CD8-positive, alpha-beta memory T cell (primary cell): ENCODE results near the gene EPHX1. TPM values are rescaled to one million over a fixed set of nuclear protein-coding genes. Genes with fewer than 3 reads are reported as not detected.
A peak's percentile ranks its signal among the peaks of the same experiment; 100 is the strongest.

Experiments
- CTCF ChIA-PET: fragments of 350-600 bp; sonication (Branson Sonifier 250); formaldehyde crosslinking; loops from one replicate; lab custom pipeline; 2021; ENCODE audit warnings: antibody characterized with exemption; lab: Charles Lee
- POLR2A ChIA-PET: fragments of 350-600 bp; sonication (Branson Sonifier 250); formaldehyde crosslinking; loops from one replicate; lab custom pipeline; 2021; ENCODE audit warnings: antibody characterized with exemption; lab: Charles Lee
- DNase-seq, 5 donors: peaks; one replicate each; pipeline versions ENCODE4 v3.0.0 to v3.0.0-alpha.2; 2020 to 2022; ENCODE audit warnings: mixed read lengths in 1 of 5
- H3K27ac ChIP-seq: one replicate; pipeline ENCODE4 v1.7.0; 2013; ENCODE audit warnings: low read depth, mild to moderate bottlenecking, low read length, moderate library complexity
- H3K27me3 ChIP-seq: 2 replicates; pipeline ENCODE4 v1.7.0; 2013; ENCODE audit warnings: low read length, mild to moderate bottlenecking; ENCODE audit not compliant: insufficient read depth, poor library complexity, severe bottlenecking
- H3K36me3 ChIP-seq: 2 replicates; pipeline ENCODE4 v1.7.0; 2013; ENCODE audit warnings: mild to moderate bottlenecking, low read length, moderate library complexity; ENCODE audit not compliant: insufficient read depth
- H3K4me1 ChIP-seq: 2 replicates; pipeline ENCODE4 v1.7.0; 2013; ENCODE audit warnings: mild to moderate bottlenecking, low read length, moderate library complexity; ENCODE audit not compliant: insufficient read depth
- H3K4me3 ChIP-seq: 2 replicates; pipeline ENCODE4 v1.7.0; 2013; ENCODE audit warnings: mild to moderate bottlenecking, low read length
- H3K9me3 ChIP-seq: 2 replicates; pipeline ENCODE4 v1.7.0; 2013; ENCODE audit warnings: mild to moderate bottlenecking, low read length
- H3K27ac Mint-ChIP-seq, 8 donors: one replicate each; pipeline ENCODE4 v1.8.0; 2020 to 2021; ENCODE audit warnings: mixed read lengths in 8 of 8, mild to moderate bottlenecking in 6 of 8, inconsistent platforms in 3 of 8, moderate library complexity in 3 of 8
- H3K27me3 Mint-ChIP-seq, 2 donors: one replicate each; pipeline ENCODE4 v1.8.0; 2020 to 2021; ENCODE audit warnings: mixed read lengths in 2 of 2, mild to moderate bottlenecking in 1 of 2, moderate library complexity in 1 of 2
- H3K36me3 Mint-ChIP-seq, 3 donors: one replicate each; pipeline ENCODE4 v1.8.0; 2020 to 2021; ENCODE audit warnings: mixed read lengths in 3 of 3, inconsistent platforms in 1 of 3, mild to moderate bottlenecking in 1 of 3
- H3K4me1 Mint-ChIP-seq, 3 donors: one replicate each; pipeline ENCODE4 v1.8.0; 2020 to 2021; ENCODE audit warnings: mixed read lengths in 3 of 3, inconsistent platforms in 1 of 3, mild to moderate bottlenecking in 1 of 3
- H3K4me3 Mint-ChIP-seq, 7 donors: one replicate each; pipeline ENCODE4 v1.8.0; 2020 to 2021; ENCODE audit warnings: mixed read lengths in 7 of 7, mild to moderate bottlenecking in 6 of 7, moderate library complexity in 4 of 7, inconsistent platforms in 2 of 7
- H3K9me3 Mint-ChIP-seq, 5 donors: one replicate each; pipeline ENCODE4 v1.8.0; 2020 to 2022; ENCODE audit warnings: mixed read lengths in 5 of 5, mild to moderate bottlenecking in 3 of 5, moderate library complexity in 2 of 5, inconsistent platforms in 1 of 5
- polyA plus RNA-seq: library from polyadenylated mRNA; unstranded; fragments of 300-500 nt; fragmentation: Illumina TruSeq; gene quantifications from one replicate; pipeline ENCODE4 v1.2.3, GENCODE V29; 2021
- total RNA-seq, 2 experiments: library from RNA; stranded (reverse); gene quantifications; one replicate each; pipeline ENCODE4 v1.2.3, GENCODE V29; 2021

Gene EPHX1
- total and polyA plus RNA-seq, 3 experiments from 2014 or later: 1.8 to 3.0 (median 2.2) TPM

DNA sequence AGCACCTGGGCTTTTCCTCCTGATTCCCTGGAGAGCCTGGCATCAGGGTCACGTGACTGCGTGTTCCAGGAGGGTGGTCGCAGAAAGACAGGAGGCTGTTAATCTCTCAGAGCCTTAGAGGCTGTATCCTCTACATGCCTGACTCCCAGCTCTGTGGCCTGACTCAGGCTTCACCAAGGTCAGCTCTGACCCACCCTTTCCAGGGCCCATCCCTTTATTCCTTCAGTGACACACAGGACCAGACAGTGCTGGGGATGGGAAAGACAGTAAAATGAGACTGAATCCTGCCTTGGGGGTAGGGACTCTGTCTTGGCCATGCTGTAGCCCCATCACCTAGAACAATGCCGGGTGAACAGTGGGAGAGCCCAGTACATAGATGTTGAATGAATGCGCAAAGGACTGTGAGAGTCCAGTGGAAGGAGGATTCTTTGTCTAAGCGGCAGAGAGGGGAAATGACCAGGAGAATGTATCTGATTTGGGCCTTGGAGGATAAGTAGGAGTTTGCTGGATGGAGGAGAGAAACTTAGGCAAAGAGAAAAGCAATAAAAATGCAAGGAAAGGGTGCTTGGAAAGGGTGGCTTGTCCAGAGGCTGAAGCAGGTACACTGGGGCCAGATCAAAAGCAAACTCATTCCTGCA lies 33.0 kb downstream of the EPHX1 start:
- DNase-seq: no peak
- Histone ChIP-seq H3K9me3 (no peaks in the 10 kb centered on the region), H3K4me3 (no peak overlapping the region), H3K36me3 (peaks cover 12% of the 10 kb centered on the region), H3K4me1 (peaks cover 18% of the 10 kb centered on the region), H3K27me3 (no peaks in the 10 kb centered on the region), H3K27ac (no peak overlapping the region)
- ChIA-PET CTCF (no interaction called here), POLR2A (interaction anchor here (0.7 kb wide), 1 partner anchor 10 kb away, joined by 3 read pairs; no protein-coding TSS in a partner anchor)
- peak overlapping the region; percentile 55 to 95 (median 68) for H3K27ac Mint-ChIP-seq
- peaks cover 0 to 23% (median 3%) of the 10 kb centered on the region in 3 donors for H3K36me3 Mint-ChIP-seq
- H3K4me3 Mint-ChIP-seq: no peak overlapping the region
- H3K9me3 Mint-ChIP-seq: no peaks in the 10 kb centered on the region
- no peaks in the 10 kb centered on the region for H3K27me3 Mint-ChIP-seq
- H3K4me1 Mint-ChIP-seq: peaks cover 34 to 64% (median 47%) of the 10 kb centered on the region in 3 donors

DNA sequence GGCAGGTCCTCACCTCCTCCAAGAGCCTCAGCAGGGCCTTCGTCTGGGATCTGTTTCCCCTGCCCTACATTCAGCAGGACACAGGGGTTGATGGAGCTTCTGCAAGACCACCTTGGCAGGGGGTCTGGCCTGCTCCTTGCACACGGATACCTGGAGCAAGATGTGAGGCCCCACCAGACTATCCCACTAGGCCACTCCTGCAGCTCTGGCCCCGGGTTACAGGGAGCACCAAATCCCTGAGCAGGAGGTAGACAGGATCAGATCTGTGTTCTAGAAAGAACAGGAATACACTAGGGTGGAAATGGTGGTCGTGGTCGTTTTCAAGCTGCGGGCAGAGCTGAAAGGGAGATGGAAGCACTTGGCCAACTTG lies 33.5 kb downstream of the EPHX1 start:
- Histone ChIP-seq H3K27ac (no peak overlapping the region), H3K4me1 (peaks cover 23% of the 10 kb centered on the region), H3K27me3 (no peaks in the 10 kb centered on the region), H3K4me3 (no peak overlapping the region), H3K9me3 (no peaks in the 10 kb centered on the region), H3K36me3 (peaks cover 12% of the 10 kb centered on the region)
- no peak for DNase-seq
- H3K4me1 Mint-ChIP-seq: peaks cover 39 to 69% (median 52%) of the 10 kb centered on the region in 3 donors
- peak overlapping the region in 6 of 8 donors; percentile 13 to 95 (median 66) for H3K27ac Mint-ChIP-seq
- CTCF ChIA-PET: no interaction called here
- H3K4me3 Mint-ChIP-seq: no peak overlapping the region
- POLR2A ChIA-PET: interaction anchor here (0.6 kb wide), 1 partner anchor 25 kb away, joined by 7 read pairs; no protein-coding TSS in a partner anchor
- no peaks in the 10 kb centered on the region for H3K9me3 Mint-ChIP-seq
- peaks cover 0 to 28% (median 4%) of the 10 kb centered on the region in 3 donors for H3K36me3 Mint-ChIP-seq
- H3K27me3 Mint-ChIP-seq: no peaks in the 10 kb centered on the region

DNA sequence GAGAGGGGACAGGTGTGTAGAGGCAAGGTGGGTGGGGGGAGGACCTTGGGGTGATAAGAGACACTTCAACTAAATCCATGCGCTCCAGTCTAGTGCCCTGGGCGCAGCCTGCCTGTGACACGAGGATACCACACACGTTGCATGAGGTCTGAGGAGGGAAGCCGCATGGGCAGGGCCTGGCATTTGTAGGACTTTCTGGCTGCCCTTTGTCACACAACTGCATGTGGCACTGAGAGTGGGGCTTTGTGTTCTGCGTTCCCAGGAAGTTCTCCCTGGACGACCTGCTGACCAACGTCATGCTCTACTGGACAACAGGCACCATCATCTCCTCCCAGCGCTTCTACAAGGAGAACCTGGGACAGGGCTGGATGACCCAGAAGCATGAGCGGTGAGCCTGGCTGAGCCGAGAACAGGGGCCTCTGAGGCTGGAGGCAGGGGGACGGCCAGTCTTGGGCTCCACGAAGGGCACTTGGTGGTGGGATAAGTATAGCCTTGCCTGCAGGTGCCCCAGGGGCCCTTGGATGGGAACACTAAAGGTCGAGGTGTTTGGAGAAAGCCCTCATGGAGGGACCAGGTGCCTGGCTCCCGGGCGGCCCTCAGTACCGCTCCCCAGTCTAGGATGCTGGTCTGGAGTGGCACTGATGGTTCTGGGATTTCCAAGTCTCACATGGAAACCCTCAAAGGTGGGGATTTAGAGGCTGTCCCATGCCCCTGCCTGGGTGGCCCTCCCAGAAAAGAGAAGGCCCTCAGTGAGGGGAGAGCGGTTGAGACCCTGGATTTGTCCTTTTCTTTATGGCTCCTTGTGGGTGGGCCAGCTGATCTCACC lies 34.5 kb downstream of the EPHX1 start:
- Mint-ChIP-seq H3K27me3 (no peaks in the 10 kb centered on the region), H3K4me1 (peaks cover 47 to 77% (median 63%) of the 10 kb centered on the region in 3 donors), H3K27ac (peak overlapping the region in 7 of 8 donors; percentile 13 to 93 (median 60)), H3K4me3 (peak overlapping the region in 1 of 7 donors; percentile 54), H3K9me3 (no peaks in the 10 kb centered on the region), H3K36me3 (peaks cover 0 to 36% (median 4%) of the 10 kb centered on the region in 3 donors)
- no peaks in the 10 kb centered on the region for H3K27me3 ChIP-seq
- POLR2A ChIA-PET: no interaction called here
- no peak overlapping the region for H3K4me3 ChIP-seq
- no peak overlapping the region for H3K27ac ChIP-seq
- DNase-seq: no peak
- peaks cover 12% of the 10 kb centered on the region for H3K36me3 ChIP-seq
- CTCF ChIA-PET: interaction anchor here (0.7 to 1.1 kb wide), 2 partner anchors 9 to 16 kb away, joined by 3 read pairs; no protein-coding TSS in a partner anchor
- H3K4me1 ChIP-seq: peaks cover 34% of the 10 kb centered on the region
- H3K9me3 ChIP-seq: no peaks in the 10 kb centered on the region

DNA sequence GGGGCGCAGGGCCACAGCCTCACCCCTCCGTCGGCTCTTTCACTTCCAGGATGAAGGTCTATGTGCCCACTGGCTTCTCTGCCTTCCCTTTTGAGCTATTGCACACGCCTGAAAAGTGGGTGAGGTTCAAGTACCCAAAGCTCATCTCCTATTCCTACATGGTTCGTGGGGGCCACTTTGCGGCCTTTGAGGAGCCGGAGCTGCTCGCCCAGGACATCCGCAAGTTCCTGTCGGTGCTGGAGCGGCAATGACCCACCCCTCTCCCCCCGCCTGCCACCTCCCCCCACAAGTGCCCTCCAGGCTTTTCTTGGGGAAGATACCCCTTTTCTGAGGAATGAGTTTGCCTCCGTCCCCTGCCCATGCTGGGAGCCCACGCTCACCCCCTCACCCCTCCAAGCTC lies 35.2 kb downstream of the EPHX1 start:
- Mint-ChIP-seq H3K4me3 (no peak overlapping the region), H3K4me1 (peaks cover 51 to 77% (median 69%) of the 10 kb centered on the region in 3 donors), H3K36me3 (peaks cover 0 to 42% (median 6%) of the 10 kb centered on the region in 3 donors), H3K27ac (no peak overlapping the region), H3K27me3 (no peaks in the 10 kb centered on the region), H3K9me3 (no peaks in the 10 kb centered on the region)
- H3K36me3 ChIP-seq: peaks cover 12% of the 10 kb centered on the region
- no peak overlapping the region for H3K27ac ChIP-seq
- no peak overlapping the region for H3K4me3 ChIP-seq
- no peaks in the 10 kb centered on the region for H3K27me3 ChIP-seq
- CTCF ChIA-PET: interaction anchor here (0.7 to 1.1 kb wide), 2 partner anchors 8 to 17 kb away, joined by 3 read pairs; no protein-coding TSS in a partner anchor
- POLR2A ChIA-PET: interaction anchor here (0.6 to 1.0 kb wide), 2 partner anchors 11 to 68 kb away, joined by 3 to 4 read pairs; partner anchors contain the start of gene SRP9
- no peak for DNase-seq
- H3K9me3 ChIP-seq: no peaks in the 10 kb centered on the region
- H3K4me1 ChIP-seq: peaks cover 40% of the 10 kb centered on the region

DNA sequence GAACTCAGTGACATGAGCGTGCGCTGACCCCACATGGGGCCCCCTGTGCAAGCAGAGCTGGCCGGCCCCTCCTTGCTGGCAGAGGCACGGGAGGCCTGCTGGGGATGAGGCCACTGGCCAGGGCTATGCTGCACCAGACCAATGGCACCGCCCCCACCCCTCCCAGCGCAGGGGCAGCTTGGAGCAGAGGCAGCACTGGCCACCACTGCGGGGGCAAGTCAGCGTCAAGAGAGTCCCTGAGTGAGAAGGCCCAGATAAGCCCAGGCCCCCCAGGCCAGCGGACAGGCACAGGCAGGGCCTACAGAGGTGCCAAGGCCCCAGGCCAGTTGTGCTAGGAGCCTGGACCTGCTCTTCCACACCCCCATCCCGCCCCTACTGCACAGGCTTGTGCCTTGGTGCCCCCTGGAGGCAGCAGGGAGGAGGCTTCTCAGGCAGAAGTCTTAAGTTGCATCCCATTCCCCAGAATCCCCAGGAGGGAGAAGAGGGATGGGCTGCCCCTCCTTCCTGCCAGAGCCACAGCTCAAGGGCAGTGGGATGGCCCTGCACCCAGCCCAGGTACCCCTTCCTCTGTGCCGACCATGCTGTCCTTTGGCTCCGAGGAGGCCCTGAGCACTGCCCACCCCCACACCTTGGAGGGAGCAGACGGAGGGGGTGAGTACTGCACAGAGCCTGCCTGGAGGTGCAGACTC lies 35.8 kb downstream of the EPHX1 start:
- Histone ChIP-seq H3K36me3 (peaks cover 12% of the 10 kb centered on the region), H3K4me1 (peaks cover 45% of the 10 kb centered on the region), H3K27ac (no peak overlapping the region), H3K9me3 (no peaks in the 10 kb centered on the region), H3K27me3 (no peaks in the 10 kb centered on the region), H3K4me3 (no peak overlapping the region)
- H3K9me3 Mint-ChIP-seq: no peaks in the 10 kb centered on the region
- DNase-seq: no peak
- ChIA-PET POLR2A (interaction anchor here (0.6 to 1.0 kb wide), 2 partner anchors 11 to 68 kb away, joined by 3 to 4 read pairs; partner anchors contain the start of gene SRP9), CTCF (interaction anchor here (0.7 to 1.4 kb wide), 6 partner anchors 8 to 371 kb away, joined by 3 to 5 read pairs (median 4); partner anchors contain the start of gene TMEM63A)
- peaks cover 52 to 78% (median 72%) of the 10 kb centered on the region in 3 donors for H3K4me1 Mint-ChIP-seq
- no peak overlapping the region for H3K4me3 Mint-ChIP-seq
- peak overlapping the region in 4 of 8 donors; percentile 33 to 84 (median 74) for H3K27ac Mint-ChIP-seq
- H3K36me3 Mint-ChIP-seq: peaks cover 0 to 46% (median 6%) of the 10 kb centered on the region in 3 donors
- no peaks in the 10 kb centered on the region for H3K27me3 Mint-ChIP-seq

DNA sequence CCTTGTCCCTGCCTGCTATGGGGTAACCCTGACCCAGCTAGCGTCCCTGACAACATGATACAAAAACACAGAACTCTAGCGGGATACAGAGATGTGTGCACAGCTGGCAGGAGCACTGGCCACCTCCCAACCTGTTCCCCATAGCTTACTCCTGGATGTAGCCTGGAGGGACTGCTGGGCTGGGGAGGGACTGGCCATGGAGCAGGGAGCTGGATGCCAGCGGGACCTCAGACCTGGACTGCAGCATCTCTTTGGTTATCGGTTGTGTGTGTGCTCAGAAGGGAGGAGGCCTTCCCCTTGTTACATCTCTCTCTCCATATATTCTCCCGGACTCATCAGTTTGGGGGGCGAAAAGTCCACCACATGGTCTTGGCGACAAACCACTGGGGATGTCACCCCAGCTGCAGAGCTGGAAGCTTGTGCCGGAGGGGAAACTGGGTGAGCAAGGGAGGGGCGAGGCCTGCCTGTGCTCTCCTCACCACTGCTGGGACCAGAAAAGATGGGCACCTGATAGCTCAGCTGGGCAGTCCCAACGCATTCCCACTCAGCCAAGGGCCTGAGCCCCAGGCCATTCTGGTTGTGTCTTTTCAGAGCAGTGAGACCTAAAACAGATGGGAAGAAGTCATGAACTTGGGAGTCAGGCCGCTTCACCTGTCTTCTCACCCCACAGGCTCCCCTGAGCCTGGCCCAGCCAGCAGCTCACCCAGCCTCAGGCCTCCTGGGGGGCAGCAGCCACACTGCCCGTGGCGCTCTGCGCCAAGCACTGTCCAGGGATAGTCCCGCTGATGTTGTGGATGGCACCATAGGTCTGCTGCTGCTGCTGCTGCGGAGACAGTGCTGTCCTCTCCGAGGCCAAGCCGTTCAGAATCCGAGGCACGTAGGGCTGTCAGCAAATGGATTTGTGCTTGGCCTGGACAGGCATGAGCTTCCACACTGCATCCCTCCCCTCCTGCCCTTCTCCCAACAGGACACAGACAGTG lies 36.7 kb downstream of the EPHX1 start:
- ChIA-PET CTCF (interaction anchor here (1.0 to 1.4 kb wide), 4 partner anchors 13 to 372 kb away, joined by 3 to 5 read pairs (median 4); partner anchors contain the start of gene TMEM63A), POLR2A (no interaction called here)
- H3K27me3 Mint-ChIP-seq: no peaks in the 10 kb centered on the region

More for the DNA sequence above, 36.7 kb downstream of the EPHX1 start:
- no peaks in the 10 kb centered on the region for H3K9me3 ChIP-seq
- Mint-ChIP-seq H3K36me3 (peaks cover under 1 to 51% (median 6%) of the 10 kb centered on the region in 3 donors), H3K27ac (peak overlapping the region; percentile 68 to 98 (median 92)), H3K9me3 (no peaks in the 10 kb centered on the region), H3K4me1 (peaks cover 52 to 80% (median 74%) of the 10 kb centered on the region in 3 donors), H3K4me3 (no peak overlapping the region)
- no peak overlapping the region for H3K4me3 ChIP-seq
- H3K36me3 ChIP-seq: peaks cover 13% of the 10 kb centered on the region
- DNase-seq: no peak
- H3K27me3 ChIP-seq: no peaks in the 10 kb centered on the region
- peaks cover 46% of the 10 kb centered on the region for H3K4me1 ChIP-seq
- H3K27ac ChIP-seq: no peak overlapping the region
